SK-N-SH (cell line): ENCODE data around the gene TYMS. TPM values are rescaled to one million over a fixed set of nuclear protein-coding genes. Genes with fewer than 3 reads are reported as not detected.

Experiments
- CTCF ChIA-PET: fragments of 300-600, 350-600 bp; formaldehyde crosslinking; extraction: SDS; loops from one replicate; lab custom pipeline; 2021; lab: Yijun Ruan, JAX
- POLR2A ChIA-PET: fragments of 350-600 bp; sonication (Branson Sonifier 250); formaldehyde crosslinking; extraction: SDS; loops from one replicate; lab custom pipeline; 2020; ENCODE audit warnings: antibody characterized with exemption, inconsistent platforms; lab: Yijun Ruan, JAX
- DNase-seq: peaks from one replicate; pipeline ENCODE4 v3.0.0; 2012
- H2AFZ ChIP-seq: fragments of 200-600 bp; sonication (generic); 2 replicates; pipeline ENCODE4 v1.8.1; 2016; ENCODE audit warnings: antibody characterized with exemption, mild to moderate bottlenecking, low read depth
- H3F3A ChIP-seq: fragments of 200-600 bp; sonication (generic); replicated peaks from 2 replicates; pipeline ENCODE3; 2016; ENCODE audit warnings: antibody characterized with exemption, mild to moderate bottlenecking; ENCODE audit not compliant: insufficient read depth
- H3K27ac ChIP-seq, 2 experiments: fragments of 200-500 bp in 1 of 2; fragments of 200-600 bp in 1 of 2; sonication (Bioruptor generic) in 1 of 2; sonication (generic), shearing (Covaris generic) in 1 of 2; 2 replicates each; pipeline versions ENCODE4 v1.5.1 to v1.6.1; 2014 to 2016; ENCODE audit warnings: low read depth in 2 of 2, inconsistent platforms in 1 of 2, low read length in 1 of 2, mild to moderate bottlenecking in 1 of 2, mixed read lengths in 1 of 2
- H3K27me3 ChIP-seq: fragments of 200-600 bp; sonication (generic), shearing (Covaris generic); 2 replicates; pipeline ENCODE4 v1.6.1; 2016; ENCODE audit warnings: mixed run types; ENCODE audit not compliant: insufficient read depth
- H3K36me3 ChIP-seq, 2 experiments: fragments of 200-500 bp in 1 of 2; fragments of 200-600 bp in 1 of 2; sonication (Bioruptor generic) in 1 of 2; sonication (generic) in 1 of 2; replicated peaks in 1 of 2; 2 replicates each; pipeline versions ENCODE3 to v1.5.1; 2014 to 2016; ENCODE audit warnings: low read length in 1 of 2, mild to moderate bottlenecking in 1 of 2; ENCODE audit not compliant: insufficient read depth in 2 of 2, control insufficient read depth in 1 of 2
- H3K4me1 ChIP-seq, 2 experiments: fragments of 200-500 bp in 1 of 2; fragments of 200-600 bp in 1 of 2; sonication (Bioruptor generic) in 1 of 2; sonication (generic), shearing (Covaris generic) in 1 of 2; 2 replicates each; pipeline versions ENCODE4 v1.5.1 to v1.6.1; 2014 to 2016; ENCODE audit warnings: low read depth in 1 of 2, low read length in 1 of 2, mixed run types in 1 of 2; ENCODE audit not compliant: insufficient read depth in 2 of 2, control insufficient read depth in 1 of 2
- H3K4me2 ChIP-seq: fragments of 200-600 bp; sonication (generic), shearing (Covaris generic); 2 replicates; pipeline ENCODE4 v1.6.1; 2017; ENCODE audit warnings: mixed run types
- H3K4me3 ChIP-seq, 2 experiments: fragments of 200-500 bp in 1 of 2; fragments of 200-600 bp in 1 of 2; sonication (Bioruptor generic) in 1 of 2; sonication (generic), shearing (Covaris generic) in 1 of 2; 2 replicates each; pipeline versions ENCODE4 v1.5.1 to v1.8.1; 2014 to 2016; ENCODE audit warnings: low read depth in 2 of 2, inconsistent platforms in 1 of 2, low read length in 1 of 2, mild to moderate bottlenecking in 1 of 2, mixed read lengths in 1 of 2, moderate library complexity in 1 of 2
- H3K79me2 ChIP-seq: fragments of 200-600 bp; sonication (generic); 2 replicates; pipeline ENCODE4 v1.8.1; 2017; ENCODE audit warnings: mild to moderate bottlenecking; ENCODE audit not compliant: insufficient read depth
- H3K9ac ChIP-seq: fragments of 200-600 bp; sonication (generic); 2 replicates; pipeline ENCODE4 v1.6.1; 2017; ENCODE audit warnings: mixed run types
- H3K9me2 ChIP-seq: fragments of 200-600 bp; sonication (generic); 2 replicates; pipeline ENCODE4 v1.6.1; 2017; ENCODE audit warnings: mixed run types
- H3K9me3 ChIP-seq: fragments of 200-600 bp; sonication (generic); 2 replicates; pipeline ENCODE4 v1.6.1; 2017; ENCODE audit warnings: mixed run types, mild to moderate bottlenecking, moderate library complexity
- H4K20me1 ChIP-seq: fragments of 200-600 bp; sonication (generic); 2 replicates; pipeline ENCODE4 v1.6.1; 2017; ENCODE audit warnings: mild to moderate bottlenecking, mixed run types; ENCODE audit not compliant: insufficient read depth
- CHD2 ChIP-seq: fragments of 150-350 bp; IDR thresholded peaks from 2 replicates; pipeline ENCODE4 v1.6.1; 2018; ENCODE audit warnings: low read length; ENCODE audit not compliant: partially characterized antibody
- ELF1 ChIP-seq: IDR thresholded peaks from 2 replicates; pipeline ENCODE4 v1.4.0; 2012
- MXI1 ChIP-seq: IDR thresholded peaks from 2 replicates; pipeline ENCODE4 v1.6.1; 2012; ENCODE audit warnings: mild to moderate bottlenecking, low read depth, low read length, improper control_type of control experiment
- RAD21 ChIP-seq: IDR thresholded peaks from 2 replicates; pipeline ENCODE4 v1.6.1; 2012; ENCODE audit warnings: mild to moderate bottlenecking, low read length
- WGBS: methylation state at CpG from one replicate; pipeline ENCODE4 v1.1.6; 2017; ENCODE audit warnings: low lambda C conversion rate; 5-methylcytosine and 5-hydroxymethylcytosine counted together
- polyA plus RNA-seq, 3 experiments: library from polyadenylated mRNA; depleted of rRNA; stranded (reverse); fragments of >200 nt; gene quantifications; 2 replicates each; pipeline ENCODE4 v1.2.3, GENCODE V29; 2012
- TF ChIP-seq, protein P1 (sequence below): IDR thresholded peaks from 2 replicates; pipeline ENCODE4; 2012

Gene TYMS
- polyA plus RNA-seq, 1 of the 3 experiments (the other 2 are of a cell fraction): 101 TPM

DNA sequence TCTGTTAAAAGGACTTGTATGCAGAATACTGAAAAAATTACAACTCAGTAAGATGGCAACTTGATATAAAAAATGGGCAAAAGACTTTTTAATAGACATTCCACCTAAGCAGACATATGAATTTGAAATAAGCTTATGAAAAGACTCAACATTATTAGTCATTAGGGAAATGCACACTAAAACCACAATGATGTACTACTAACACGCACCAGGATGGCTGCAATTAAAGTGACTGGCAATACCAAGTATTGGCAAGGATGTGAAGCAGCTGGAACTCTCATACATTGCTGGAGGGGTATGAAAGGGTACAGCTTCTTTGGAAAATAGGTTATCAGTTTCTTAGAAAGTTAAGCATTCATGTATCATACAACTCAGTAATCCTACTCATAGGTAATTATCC lies 58.2 kb downstream of the TYMS start:
- POLR2A ChIA-PET: no interaction called here
- Histone ChIP-seq H3K79me2 (0 out of 2 replicates have a peak, but pooled peaks cover 3% of the 10 kb centered on the region), H4K20me1 (no peaks in the 10 kb centered on the region), H3K36me3 (no peaks in the 10 kb centered on the region), H3K4me3 (no peak overlapping the region), H3K27me3 (no peaks in the 10 kb centered on the region), H3K4me1 (peaks cover 0 to 7% of the 10 kb centered on the region in 2 experiments; a peak in 1 of 4 replicates), H3K4me2 (no peak overlapping the region), H3K27ac (peak overlapping the region in 1 of 2 experiments; percentile 43; a peak in 2 of 4 replicates), H3K9me3 (no peaks in the 10 kb centered on the region), H2AFZ (no peak overlapping the region), H3F3A (peaks cover 27% of the 10 kb centered on the region), H3K9me2 (no peaks in the 10 kb centered on the region), H3K9ac (no peak overlapping the region)
- TF ChIP-seq, protein P1, sequence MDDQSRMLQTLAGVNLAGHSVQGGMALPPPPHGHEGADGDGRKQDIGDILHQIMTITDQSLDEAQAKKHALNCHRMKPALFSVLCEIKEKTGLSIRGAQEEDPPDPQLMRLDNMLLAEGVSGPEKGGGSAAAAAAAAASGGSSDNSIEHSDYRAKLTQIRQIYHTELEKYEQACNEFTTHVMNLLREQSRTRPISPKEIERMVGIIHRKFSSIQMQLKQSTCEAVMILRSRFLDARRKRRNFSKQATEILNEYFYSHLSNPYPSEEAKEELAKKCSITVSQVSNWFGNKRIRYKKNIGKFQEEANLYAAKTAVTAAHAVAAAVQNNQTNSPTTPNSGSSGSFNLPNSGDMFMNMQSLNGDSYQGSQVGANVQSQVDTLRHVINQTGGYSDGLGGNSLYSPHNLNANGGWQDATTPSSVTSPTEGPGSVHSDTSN: peak; percentile 15; the same call in 1 of the 2 replicates
- TF ChIP-seq MXI1: no peak
- WGBS: 12% methylated on average over 1 of the region's 1 CpG
- no peak for DNase-seq
- CTCF ChIA-PET: interaction anchor here (1.5 kb wide), 1 partner anchor 27 kb away, joined by 3 read pairs; no protein-coding TSS in a partner anchor

DNA sequence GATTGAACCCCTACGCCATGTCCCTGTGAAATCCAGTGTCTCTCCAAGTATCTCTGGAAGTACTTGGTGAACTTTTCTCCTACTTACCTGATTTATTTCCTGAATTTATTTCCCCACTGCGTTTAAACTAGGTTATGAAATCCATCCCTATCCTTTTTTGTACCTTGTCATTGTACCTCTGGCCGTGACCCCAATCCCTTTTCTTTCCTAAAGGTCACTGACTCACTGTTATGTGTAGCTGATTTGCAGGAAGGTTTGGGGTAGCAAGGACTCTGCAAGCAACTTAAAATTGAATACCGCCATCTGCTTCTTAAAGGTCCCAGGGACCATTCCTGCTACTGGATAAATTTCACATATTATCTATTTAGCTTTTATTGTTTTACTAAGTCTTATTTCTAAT lies 59.5 kb downstream of the TYMS start:
- ChIA-PET POLR2A (no interaction called here), CTCF (no interaction called here)
- H2AFZ ChIP-seq: no peak overlapping the region
- WGBS: 78% methylated on average over 4 of the region's 4 CpGs
- H3F3A ChIP-seq: peaks cover 27% of the 10 kb centered on the region
- H3K9me2 ChIP-seq: no peaks in the 10 kb centered on the region
- no peaks in the 10 kb centered on the region for H3K4me1 ChIP-seq
- no peak overlapping the region for H3K9ac ChIP-seq
- H3K27me3 ChIP-seq: no peaks in the 10 kb centered on the region
- no peaks in the 10 kb centered on the region for H3K79me2 ChIP-seq
- H3K4me2 ChIP-seq: no peak overlapping the region
- TF ChIP-seq ELF1: no peak
- TF ChIP-seq, protein P1: no peak
- TF ChIP-seq RAD21: no peak
- no peak for TF ChIP-seq CHD2
- DNase-seq: no peak
- no peaks in the 10 kb centered on the region for H4K20me1 ChIP-seq
- no peak overlapping the region for H3K4me3 ChIP-seq
- no peak overlapping the region for H3K27ac ChIP-seq
- H3K36me3 ChIP-seq: no peaks in the 10 kb centered on the region
- H3K9me3 ChIP-seq: no peaks in the 10 kb centered on the region

Other genes starting within 250 kb of the TYMS start
- 28.1 and 41.2 TPM in 2 replicates for gene COLEC12, start 157.0 kb upstream of the TYMS start, polyA plus RNA-seq (2012; rRNA removed)
- not detected in 2 replicates for gene CETN1, start 77.3 kb upstream of the TYMS start, polyA plus RNA-seq (2012; rRNA removed)
- 1.0 and 1.5 TPM in 2 replicates for gene CLUL1, start 60.7 kb upstream of the TYMS start, polyA plus RNA-seq (2012; rRNA removed)
- gene ENOSF1, start 55.0 kb downstream of the TYMS start, polyA plus RNA-seq (2012; rRNA removed): 23.3 and 25.9 TPM in 2 replicates
- 6.7 and 7.9 TPM in 2 replicates for gene YES1, start 154.6 kb downstream of the TYMS start, polyA plus RNA-seq (2012; rRNA removed)
- not detected in 2 replicates for gene ADCYAP1, start 247.2 kb downstream of the TYMS start, polyA plus RNA-seq (2012; rRNA removed)